ENCODE data around the gene MYD88.
A peak's percentile ranks its signal among the peaks of the same experiment; 100 is the strongest.

The MYD88 gene

DNA sequence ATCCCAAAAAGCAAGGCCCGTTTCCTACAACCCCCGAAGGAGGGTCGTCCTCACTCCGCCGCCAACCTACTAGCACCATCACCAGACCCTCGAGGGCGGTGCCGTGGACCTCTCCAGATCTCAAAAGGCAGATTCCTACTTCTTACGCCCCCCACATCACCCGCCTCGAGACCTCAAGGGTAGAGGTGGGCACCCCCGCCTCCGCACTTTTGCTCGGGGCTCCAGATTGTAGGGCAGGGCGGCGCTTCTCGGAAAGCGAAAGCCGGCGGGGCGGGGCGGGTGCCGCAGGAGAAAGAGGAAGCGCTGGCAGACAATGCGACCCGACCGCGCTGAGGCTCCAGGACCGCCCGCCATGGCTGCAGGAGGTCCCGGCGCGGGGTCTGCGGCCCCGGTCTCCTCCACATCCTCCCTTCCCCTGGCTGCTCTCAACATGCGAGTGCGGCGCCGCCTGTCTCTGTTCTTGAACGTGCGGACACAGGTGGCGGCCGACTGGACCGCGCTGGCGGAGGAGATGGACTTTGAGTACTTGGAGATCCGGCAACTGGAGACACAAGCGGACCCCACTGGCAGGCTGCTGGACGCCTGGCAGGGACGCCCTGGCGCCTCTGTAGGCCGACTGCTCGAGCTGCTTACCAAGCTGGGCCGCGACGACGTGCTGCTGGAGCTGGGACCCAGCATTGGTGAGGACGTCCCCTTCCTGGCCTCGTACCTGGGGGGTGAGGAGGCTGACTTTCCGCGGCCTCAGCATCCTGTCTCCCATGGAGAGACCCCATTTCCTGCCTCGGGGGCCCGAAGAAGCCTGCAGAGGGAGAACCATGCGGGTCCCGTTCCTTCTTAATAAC, at the start of gene MYD88:
Gene MYD88, plus strand, starts transcription at position 313 of the 842 bp plus-strand sequence. Its CDS starts 40 bp downstream, at position 353.
- peak; percentile 87 for DNase-seq (ENCODE audit: low spot score)

DNA sequence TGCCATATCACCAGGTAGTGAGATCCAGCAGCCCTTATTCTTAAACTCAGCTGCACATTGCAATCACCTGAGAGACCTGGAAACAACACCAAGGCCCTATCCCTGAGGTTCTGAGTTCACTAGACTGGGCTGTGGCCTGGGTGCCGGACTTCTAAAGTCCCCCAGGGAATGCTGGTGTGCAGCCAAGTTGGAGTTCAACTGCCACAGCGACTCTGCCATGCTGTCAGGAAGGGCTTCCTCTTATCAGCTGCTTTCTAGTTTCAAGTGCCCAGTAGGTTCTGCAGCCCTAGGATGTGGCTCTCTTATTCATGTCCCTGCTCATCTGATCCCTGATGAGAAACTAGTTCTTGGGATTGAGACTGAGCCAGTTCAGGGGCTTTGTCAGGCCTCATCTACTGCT, 49.3 kb upstream of the MYD88 start:
- DNase-seq (ENCODE audit: low spot score): no peak

GRCh38 chr3:38090453-38090852, 48.0 kb upstream of the MYD88 start:
- DNase-seq (ENCODE audit: low spot score): no peak

DNA sequence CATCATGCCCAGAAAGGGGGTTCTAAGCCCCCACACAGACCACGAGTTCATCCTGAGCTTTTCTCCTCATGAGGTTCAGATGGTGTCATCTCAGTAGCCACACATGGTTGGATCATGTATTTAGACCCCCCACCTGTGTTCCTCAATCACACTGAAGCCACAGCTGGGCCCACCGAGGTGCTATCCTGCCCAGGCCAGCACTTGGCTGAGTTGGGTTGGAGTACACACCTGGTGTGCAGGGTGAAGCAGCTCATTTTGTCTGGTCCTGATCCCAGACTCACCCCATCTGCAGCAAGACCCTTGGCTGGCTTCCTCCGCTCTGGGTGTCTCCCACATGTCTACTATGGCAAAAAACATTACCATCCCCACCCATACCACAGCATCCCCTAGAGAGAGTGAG, 43.5 kb upstream of the MYD88 start:
- no peak for DNase-seq (ENCODE audit: low spot score)

- DNase-seq (ENCODE audit: low spot score): no peak
These were observed 42.6 kb upstream of the MYD88 start for GRCh38 chr3:38095669-38096483.

GRCh38 chr3:38097446-38098375, 40.8 kb upstream of the MYD88 start:
- no peak for DNase-seq (ENCODE audit: low spot score)

GRCh38 chr3:38098376-38098723, 40.1 kb upstream of the MYD88 start:
- no peak for DNase-seq (ENCODE audit: low spot score)

DNA sequence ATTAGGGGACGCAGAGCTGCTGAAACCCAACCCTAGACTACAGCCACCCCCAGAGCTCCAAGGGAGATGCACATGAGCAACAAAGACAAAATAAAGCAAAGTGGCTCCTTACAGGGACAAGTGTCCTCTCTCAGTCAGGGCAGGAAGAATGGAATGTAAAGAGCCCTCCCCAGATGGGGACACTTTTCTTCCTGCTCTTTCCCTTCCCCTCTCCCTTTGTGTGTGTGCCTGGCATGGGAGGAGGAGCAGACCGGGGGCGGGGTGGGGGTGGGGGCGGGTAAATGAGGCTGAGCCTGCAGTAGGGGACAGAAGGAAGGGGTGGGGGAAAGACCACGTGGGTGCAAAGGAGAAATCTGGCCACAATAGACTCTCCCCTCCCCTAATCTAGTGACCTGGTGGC, 38.9 kb upstream of the MYD88 start:
- DNase-seq (ENCODE audit: low spot score): no peak

GRCh38 chr3:38100498-38100897, 38.0 kb upstream of the MYD88 start:
- no peak for DNase-seq (ENCODE audit: low spot score)

DNA sequence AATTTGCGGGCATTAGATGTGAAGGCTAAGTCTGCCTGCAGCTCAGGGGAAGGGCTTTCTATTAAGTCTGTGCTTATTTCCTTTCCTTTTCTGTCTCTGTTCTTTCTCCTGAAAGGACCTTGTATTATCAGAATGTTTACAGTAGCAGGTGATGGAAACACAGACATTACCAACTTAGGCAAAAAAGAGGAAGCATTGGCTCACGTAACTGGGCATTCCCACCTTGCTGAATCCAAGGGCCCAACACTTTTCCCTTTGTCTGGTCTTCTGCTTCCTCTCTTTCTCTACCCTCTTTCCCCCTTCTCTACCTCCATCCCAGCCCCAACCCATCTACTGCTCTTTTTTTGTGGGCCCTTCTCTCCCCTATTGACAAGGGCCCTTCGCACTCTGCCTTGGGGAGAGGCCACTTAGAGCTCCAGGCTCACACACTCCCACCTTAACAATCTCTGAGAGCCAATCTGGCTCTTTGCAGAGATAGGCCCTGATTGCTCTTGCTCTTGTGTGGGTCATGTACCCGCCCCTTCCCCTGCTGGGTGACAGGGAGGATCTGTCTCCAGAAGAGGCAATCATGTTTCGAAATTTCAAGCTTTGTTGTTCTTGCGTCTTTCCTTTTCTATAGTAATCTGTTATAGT, 36.5 kb upstream of the MYD88 start:
- DNase-seq (ENCODE audit: low spot score): no peak

GRCh38 chr3:38102444-38102814, 36.0 kb upstream of the MYD88 start:
- no peak for DNase-seq (ENCODE audit: low spot score)

DNA sequence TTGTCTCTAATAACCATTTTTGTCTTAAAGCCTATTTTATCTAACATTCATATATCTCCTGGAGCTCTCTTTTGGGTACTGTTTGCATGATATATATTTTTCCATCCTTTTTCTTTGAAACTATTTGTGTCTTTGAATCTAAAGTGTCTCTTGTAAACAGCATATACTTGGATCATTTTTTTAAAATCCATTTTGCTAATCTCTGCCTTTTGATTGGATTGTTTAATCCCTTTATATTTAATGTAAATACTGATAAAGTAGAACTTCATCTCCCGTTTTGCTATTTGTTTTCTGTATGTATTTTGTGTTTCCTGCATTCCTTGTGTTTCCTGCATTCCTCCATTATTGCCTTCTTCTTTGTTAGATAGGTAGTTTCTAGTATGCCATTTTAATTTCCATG, 32.9 kb upstream of the MYD88 start:
- DNase-seq (ENCODE audit: low spot score): no peak

DNA sequence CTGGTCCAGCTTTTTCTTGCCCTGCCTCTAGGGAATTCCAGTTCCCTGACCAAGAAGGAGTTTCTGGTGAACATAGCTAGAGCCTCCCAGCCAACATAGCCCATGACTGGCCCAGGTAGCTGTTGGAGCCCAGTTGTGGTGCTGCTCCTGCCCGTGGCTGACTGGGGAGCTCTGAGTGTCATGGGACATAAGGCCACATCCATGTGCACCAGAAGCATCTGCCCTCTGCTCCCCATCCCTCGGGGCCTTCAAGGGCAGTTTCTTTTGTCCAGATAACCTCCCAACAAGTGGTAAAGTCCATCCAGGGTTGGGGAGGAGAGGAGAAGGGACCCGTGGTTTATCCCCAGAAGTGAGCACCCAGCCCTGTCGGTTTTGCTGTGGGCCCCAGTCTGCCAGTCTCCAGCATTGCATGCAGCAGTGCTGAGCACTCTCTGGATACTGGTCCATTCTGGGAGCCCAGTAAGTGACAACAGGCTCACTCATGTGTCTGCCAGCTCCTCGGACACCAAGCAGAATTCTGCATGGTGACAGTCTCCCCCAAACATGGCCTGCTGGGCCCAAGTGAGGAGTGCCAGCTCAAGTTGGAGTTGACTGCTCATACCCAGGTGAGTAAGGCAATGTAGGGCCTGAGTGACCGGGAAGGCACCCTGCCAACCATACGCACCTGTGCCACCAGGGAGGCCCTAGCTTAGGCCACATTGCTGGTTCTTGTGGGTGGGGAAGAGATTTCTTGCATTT, 30.4 kb upstream of the MYD88 start:
- DNase-seq (ENCODE audit: low spot score): no peak

DNA sequence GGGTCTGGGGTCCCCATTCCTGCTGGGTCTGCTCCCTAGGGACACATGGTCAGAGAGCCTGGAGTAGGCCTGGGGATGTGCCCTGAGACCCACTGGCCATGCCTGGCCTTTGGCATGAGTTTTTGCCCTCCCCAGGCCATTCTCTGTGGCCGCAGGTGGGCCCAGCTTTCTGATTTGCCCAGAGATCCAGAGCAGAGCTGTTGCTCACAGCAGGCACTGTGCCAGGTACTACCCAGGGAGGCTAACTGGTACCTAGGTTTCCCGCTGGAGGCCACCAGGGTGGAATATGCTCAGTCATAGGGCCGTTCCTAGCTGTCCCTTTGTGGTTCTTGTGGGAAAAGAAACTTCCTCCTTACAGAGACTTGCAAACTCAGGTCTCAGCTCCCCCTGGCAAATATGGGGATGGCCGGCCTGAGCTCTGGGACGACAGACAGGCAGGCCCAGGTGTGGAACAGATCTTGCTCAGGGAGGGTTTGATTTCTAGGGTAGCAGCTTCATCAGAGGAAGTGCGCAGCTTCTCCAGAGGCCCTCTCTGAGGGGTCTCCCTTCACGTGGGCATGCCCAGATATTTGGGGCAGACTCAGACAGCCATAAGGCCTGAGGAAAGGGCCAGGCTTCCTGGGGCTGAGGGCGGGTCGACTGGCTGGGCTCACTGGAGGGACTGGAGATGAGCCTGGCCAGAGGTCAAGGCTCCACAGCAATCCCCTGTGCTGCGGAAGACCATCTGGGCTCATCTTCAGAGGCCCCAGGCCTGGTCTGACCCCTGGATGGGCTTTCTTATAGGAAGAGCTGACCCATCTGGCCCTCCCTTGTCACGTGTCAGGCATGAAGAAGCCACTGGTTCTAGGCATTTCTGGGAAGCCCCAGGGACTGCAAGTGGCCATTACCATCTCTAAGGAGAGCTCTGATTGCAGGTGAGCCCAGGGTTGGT, 29.5 kb upstream of the MYD88 start:
- no peak for DNase-seq (ENCODE audit: low spot score)

DNA sequence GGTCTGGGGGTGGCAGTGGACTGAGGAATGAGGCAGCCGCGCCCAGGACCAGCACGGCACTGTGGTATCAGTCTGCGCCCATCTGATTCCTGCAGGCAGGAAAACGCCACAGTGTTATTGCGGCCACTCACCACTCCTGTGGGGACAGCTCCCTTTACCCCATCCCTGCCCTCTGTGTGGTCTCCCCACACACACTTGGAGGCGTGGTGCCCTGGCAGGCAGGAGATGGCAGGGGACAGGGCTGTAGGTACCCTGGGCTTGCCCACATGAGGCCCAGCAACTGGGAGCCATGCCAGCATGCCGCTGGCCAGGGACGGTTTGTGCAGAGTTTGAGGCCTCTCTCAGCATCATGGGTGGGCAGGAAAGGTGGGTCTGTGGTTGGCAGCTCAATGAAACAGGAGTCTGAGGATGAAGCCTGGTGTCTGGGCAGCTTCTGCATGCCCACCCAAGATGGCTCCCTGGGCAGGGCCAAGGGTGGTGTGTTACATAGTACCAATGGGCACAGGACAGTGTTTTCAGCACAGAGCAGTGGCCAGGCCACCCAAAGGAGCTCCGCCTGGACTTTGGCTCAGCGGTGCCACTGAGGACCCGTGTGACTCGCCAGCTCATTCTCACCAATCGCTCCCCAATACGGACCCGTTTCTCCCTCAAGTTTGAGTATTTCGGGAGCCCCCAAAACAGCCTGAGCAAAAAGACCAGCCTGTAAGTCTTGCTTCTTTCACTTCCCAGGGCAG, 28.7 kb upstream of the MYD88 start:
- no peak for DNase-seq (ENCODE audit: low spot score)

DNA sequence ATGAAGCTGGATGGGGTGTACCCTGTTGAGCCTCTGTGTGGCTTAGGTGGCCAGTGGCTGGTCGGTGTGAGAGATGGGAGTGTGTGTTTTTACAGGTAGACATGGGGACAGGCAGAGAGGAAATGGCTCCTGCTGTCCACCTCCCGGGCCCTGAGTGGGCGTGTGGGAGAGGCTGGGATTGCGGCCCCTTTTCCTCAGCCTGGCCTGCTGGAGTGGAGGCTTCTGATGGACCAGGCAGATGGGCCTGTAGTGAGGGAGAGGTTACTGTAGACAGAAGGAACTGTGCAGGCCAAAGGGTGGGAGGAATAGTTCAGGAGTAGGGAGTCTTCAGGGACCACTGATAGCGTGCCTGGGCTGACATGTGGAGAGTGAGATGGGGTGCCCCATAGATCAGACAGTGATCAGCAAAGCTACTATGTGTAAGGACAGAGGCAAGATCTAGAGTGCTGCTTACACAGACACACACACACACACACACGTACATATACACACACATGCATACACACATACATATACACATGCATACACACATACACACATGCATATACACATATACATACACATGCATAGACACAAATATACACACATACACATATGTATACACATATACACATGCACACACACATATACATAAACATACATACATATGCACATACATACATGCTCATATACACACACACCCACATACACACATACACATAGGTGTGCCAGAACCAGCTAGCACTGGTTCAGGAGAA, 28.0 kb upstream of the MYD88 start:
- DNase-seq (ENCODE audit: low spot score): no peak

- DNase-seq (ENCODE audit: low spot score): no peak
These were observed 27.3 kb upstream of the MYD88 start for GRCh38 chr3:38111201-38111600.

DNA sequence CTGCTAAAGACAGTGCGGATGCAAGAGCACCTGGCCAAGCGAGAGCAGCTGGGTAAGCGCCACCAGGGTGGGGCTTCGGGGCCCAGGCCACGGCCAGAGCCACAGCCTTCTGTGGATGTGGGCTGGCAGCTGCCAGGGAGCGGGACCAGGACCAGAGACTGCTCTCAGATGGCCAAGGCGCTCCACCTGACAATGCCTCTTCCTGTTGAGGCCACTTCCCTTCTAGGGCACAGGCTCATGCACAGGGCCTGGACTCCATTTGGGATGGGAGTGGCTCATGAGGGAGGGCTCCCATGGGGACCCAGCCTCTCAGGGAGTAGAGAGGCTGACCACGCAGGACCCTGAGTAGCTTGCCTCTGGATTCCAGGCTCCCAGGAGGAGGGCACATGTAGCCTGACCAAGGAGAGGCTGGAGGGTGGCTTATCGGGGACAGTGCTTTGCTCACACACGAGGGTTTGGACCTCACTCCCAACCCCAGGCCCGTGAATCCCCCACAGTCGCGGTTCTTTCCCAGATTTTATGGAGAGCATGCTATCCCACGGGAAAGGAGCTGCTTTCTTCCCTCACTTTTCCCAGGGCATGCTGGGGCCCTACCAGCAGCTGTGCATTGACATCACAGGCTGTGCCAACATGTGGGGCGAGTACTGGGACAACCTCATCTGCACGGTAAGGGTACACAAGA, 26.6 kb upstream of the MYD88 start:
- no peak for DNase-seq (ENCODE audit: low spot score)

Measured in NAMALWA (cell line).